Tibial nerve (tissue), 3 donors: Measurements from ENCODE around the gene DCAF11.

Experiments
- POLR2A ChIP-seq, 2 donors: fragments of 450-650 bp; IDR thresholded peaks; one replicate each; pipeline ENCODE4 v1.6.1; 2017; ENCODE audit warnings: antibody characterized with exemption in 2 of 2, mild to moderate bottlenecking in 2 of 2, moderate library complexity in 2 of 2
- TF ChIP-seq, protein P1 (sequence below), 5 experiments: fragments of 200-600 bp in 3 of 5; fragments of 450-650 bp in 2 of 5; sonication (generic) in 3 of 5; IDR thresholded peaks; one replicate each; pipeline ENCODE4 v1.5.1; 2016 to 2019; ENCODE audit warnings: antibody characterized with exemption in 5 of 5, mild to moderate bottlenecking in 3 of 5, moderate library complexity in 2 of 5

DNA sequence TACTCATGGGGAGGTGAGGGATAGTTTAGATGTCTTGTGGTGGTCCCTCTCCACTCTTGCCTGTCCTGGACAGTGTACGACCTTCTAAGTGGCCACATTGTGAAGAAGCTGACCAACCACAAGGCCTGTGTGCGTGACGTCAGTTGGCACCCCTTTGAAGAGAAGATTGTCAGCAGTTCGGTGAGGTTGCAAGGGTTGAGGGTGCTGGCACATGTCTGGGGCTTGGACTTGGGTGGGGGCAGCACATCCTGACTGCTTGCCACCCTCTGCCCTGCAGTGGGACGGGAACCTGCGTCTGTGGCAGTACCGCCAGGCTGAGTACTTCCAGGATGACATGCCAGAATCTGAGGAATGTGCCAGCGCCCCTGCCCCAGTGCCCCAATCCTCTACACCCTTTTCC is 8.3 kb downstream of the DCAF11 start:
- TF ChIP-seq, protein P1, sequence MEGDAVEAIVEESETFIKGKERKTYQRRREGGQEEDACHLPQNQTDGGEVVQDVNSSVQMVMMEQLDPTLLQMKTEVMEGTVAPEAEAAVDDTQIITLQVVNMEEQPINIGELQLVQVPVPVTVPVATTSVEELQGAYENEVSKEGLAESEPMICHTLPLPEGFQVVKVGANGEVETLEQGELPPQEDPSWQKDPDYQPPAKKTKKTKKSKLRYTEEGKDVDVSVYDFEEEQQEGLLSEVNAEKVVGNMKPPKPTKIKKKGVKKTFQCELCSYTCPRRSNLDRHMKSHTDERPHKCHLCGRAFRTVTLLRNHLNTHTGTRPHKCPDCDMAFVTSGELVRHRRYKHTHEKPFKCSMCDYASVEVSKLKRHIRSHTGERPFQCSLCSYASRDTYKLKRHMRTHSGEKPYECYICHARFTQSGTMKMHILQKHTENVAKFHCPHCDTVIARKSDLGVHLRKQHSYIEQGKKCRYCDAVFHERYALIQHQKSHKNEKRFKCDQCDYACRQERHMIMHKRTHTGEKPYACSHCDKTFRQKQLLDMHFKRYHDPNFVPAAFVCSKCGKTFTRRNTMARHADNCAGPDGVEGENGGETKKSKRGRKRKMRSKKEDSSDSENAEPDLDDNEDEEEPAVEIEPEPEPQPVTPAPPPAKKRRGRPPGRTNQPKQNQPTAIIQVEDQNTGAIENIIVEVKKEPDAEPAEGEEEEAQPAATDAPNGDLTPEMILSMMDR (IDR thresholded peaks at IDR 0.05) = no peak
- no peak for TF ChIP-seq POLR2A (IDR thresholded peaks at IDR 0.05)
